Tibial artery (tissue), 4 donors: ENCODE results near the gene POLD3.
"Not testable (repeated sequence)": the region's sequence is repeated elsewhere in the genome, so short reads cannot be mapped to it uniquely, and the experiment has no call there.

Source experiments
- DNase-seq, 2 donors: peaks; one replicate each; pipeline ENCODE4 v3.0.0-alpha.2; 2019
- H3K27ac ChIP-seq, 2 donors: fragments of 200-600 bp; sonication (generic) in 1 of 2; 1 replicate in 1 of 2; 2 replicates in 1 of 2; pipeline ENCODE4 v1.5.1; 2018 to 2019; ENCODE audit warnings: mild to moderate bottlenecking in 1 of 2
- H3K27me3 ChIP-seq, 2 donors: fragments of 200-600 bp; sonication (generic) in 1 of 2; one replicate each; pipeline versions ENCODE4 v1.5.1 to v1.6.0; 2016 to 2019
- H3K36me3 ChIP-seq, 3 donors: fragments of 200-600 bp; sonication (generic) in 2 of 3; one replicate each; pipeline ENCODE4 v1.5.1; 2016 to 2019; ENCODE audit warnings: mild to moderate bottlenecking in 2 of 3
- H3K4me1 ChIP-seq, 4 donors: fragments of 200-600 bp; sonication (generic) in 2 of 4; 1 replicate in 3 of 4; 2 replicates in 1 of 4; pipeline ENCODE4 v1.5.1; 2016 to 2019
- H3K4me3 ChIP-seq, 2 donors: fragments of 200-600 bp; sonication (generic) in 1 of 2; 1 replicate in 1 of 2; 2 replicates in 1 of 2; pipeline ENCODE4 v1.5.1; 2018 to 2019; ENCODE audit warnings: mild to moderate bottlenecking in 2 of 2
- H3K9me3 ChIP-seq, 3 donors: fragments of 200-600 bp; sonication (generic) in 1 of 3; one replicate each; pipeline ENCODE4 v1.5.1; 2016 to 2019
- CTCF ChIP-seq, 2 experiments: fragments of 200-600 bp in 1 of 2; fragments of 450-650 bp in 1 of 2; IDR thresholded peaks; one replicate each; pipeline ENCODE4 v1.5.1; 2017 to 2019; ENCODE audit warnings: antibody characterized with exemption in 2 of 2, mild to moderate bottlenecking in 1 of 2, moderate library complexity in 1 of 2
- intact Hi-C: fragments of 100-400 bp; cut with DNase I; formaldehyde crosslinking; loops from one replicate; pipeline ENCODE4 v1.15.0; 2023; ENCODE audit warnings: low total_unique reads

POLD3 gene

GRCh38 chr11:74646954-74647353 lies 54.6 kb downstream of the POLD3 start:
- no peak for DNase-seq

GRCh38 chr11:74647404-74647803 lies 55.0 kb downstream of the POLD3 start:
- intact Hi-C loops = no loop called here
- Histone ChIP-seq H3K27ac (no peak overlapping the region), H3K27me3 (no peaks in the 10 kb centered on the region), H3K4me3 (no peak overlapping the region), H3K4me1 (peaks cover 0 to 15% (median 0%) of the 10 kb centered on the region in 4 donors), H3K9me3 (no peaks in the 10 kb centered on the region), H3K36me3 (peaks cover 0 to 5% (median 4%) of the 10 kb centered on the region in 3 donors)
- no peak for TF ChIP-seq CTCF (IDR thresholded peaks at IDR 0.05)
- no peak for DNase-seq

More at GRCh38 chr11:74646954-74647353, 54.6 kb downstream of the POLD3 start:
- TF ChIP-seq CTCF (IDR thresholded peaks at IDR 0.05) = no peak
- Histone ChIP-seq H3K4me1 (peaks cover 0 to 15% (median 0%) of the 10 kb centered on the region in 4 donors), H3K36me3 (peaks cover 0 to 7% (median under 1%) of the 10 kb centered on the region in 3 donors), H3K9me3 (no peaks in the 10 kb centered on the region), H3K27me3 (no peaks in the 10 kb centered on the region), H3K4me3 (no peak overlapping the region), H3K27ac (no peak overlapping the region)
- intact Hi-C loops = no loop called here

GRCh38 chr11:74647831-74648230 lies 55.4 kb downstream of the POLD3 start:
- peaks cover 0 to 9% (median 0%) of the 10 kb centered on the region in 3 donors for H3K36me3 ChIP-seq
- DNase-seq = no peak
- no peak for TF ChIP-seq CTCF (IDR thresholded peaks at IDR 0.05)
- H3K4me3 ChIP-seq = no peak overlapping the region
- H3K27me3 ChIP-seq = no peaks in the 10 kb centered on the region
- H3K9me3 ChIP-seq = no peaks in the 10 kb centered on the region
- no peak overlapping the region for H3K27ac ChIP-seq
- intact Hi-C loops = no loop called here
- peaks cover 0 to 15% (median 0%) of the 10 kb centered on the region in 4 donors for H3K4me1 ChIP-seq

GRCh38 chr11:74648894-74649293 lies 56.5 kb downstream of the POLD3 start:
- no peak overlapping the region for H3K27ac ChIP-seq

GRCh38 chr11:74650498-74650897 lies 58.1 kb downstream of the POLD3 start:
- H3K4me3 ChIP-seq = no peak overlapping the region
- intact Hi-C loops = no loop called here
- TF ChIP-seq CTCF (IDR thresholded peaks at IDR 0.05) = no peak
- H3K9me3 ChIP-seq = no peaks in the 10 kb centered on the region
- H3K36me3 ChIP-seq = peaks cover 0 to 15% (median 4%) of the 10 kb centered on the region in 3 donors
- H3K4me1 ChIP-seq = no peaks in the 10 kb centered on the region
- H3K27ac ChIP-seq = no peak overlapping the region
- H3K27me3 ChIP-seq = no peaks in the 10 kb centered on the region
- no peak for DNase-seq

More at GRCh38 chr11:74648894-74649293, 56.5 kb downstream of the POLD3 start:
- intact Hi-C loops = no loop called here
- no peak for TF ChIP-seq CTCF (IDR thresholded peaks at IDR 0.05)
- no peaks in the 10 kb centered on the region for H3K9me3 ChIP-seq
- no peak overlapping the region for H3K4me3 ChIP-seq
- H3K36me3 ChIP-seq = peaks cover 0 to 15% (median 4%) of the 10 kb centered on the region in 3 donors
- peaks cover 0 to 9% (median 0%) of the 10 kb centered on the region in 4 donors for H3K4me1 ChIP-seq
- no peak for DNase-seq
- H3K27me3 ChIP-seq = no peaks in the 10 kb centered on the region

GRCh38 chr11:74654976-74655375 lies 62.6 kb downstream of the POLD3 start:
- Histone ChIP-seq H3K27ac (no peak overlapping the region), H3K4me3 (no peak overlapping the region), H3K9me3 (no peaks in the 10 kb centered on the region), H3K27me3 (no peaks in the 10 kb centered on the region), H3K36me3 (peaks cover 0 to 15% (median 4%) of the 10 kb centered on the region in 3 donors), H3K4me1 (no peaks in the 10 kb centered on the region)
- intact Hi-C loops = no loop called here
- no peak for DNase-seq
- TF ChIP-seq CTCF (IDR thresholded peaks at IDR 0.05) = no peak

- intact Hi-C loops, H3K4me1 ChIP-seq: not testable (repeated sequence)
Observed at GRCh38 chr11:74659124-74659523, 66.7 kb downstream of the POLD3 start.

More at GRCh38 chr11:74659124-74659523, 66.7 kb downstream of the POLD3 start:
- not testable (repeated sequence) for H3K4me3 ChIP-seq, H3K9me3 ChIP-seq, H3K27me3 ChIP-seq, H3K27ac ChIP-seq, DNase-seq, H3K36me3 ChIP-seq
